IMR-90 (cell line): ENCODE measurements around the gene TMEM141. TPM values are rescaled to one million over a fixed set of nuclear protein-coding genes. Genes with fewer than 3 reads are reported as not detected.

Experiments used
- ATAC-seq: fragments of 200-7000 bp; cut with Tn5 transposase; 2 replicates; pipeline ENCODE4 v1.9.1; 2020; ENCODE audit warnings: low read depth, mild to moderate bottlenecking, moderate library complexity
- BruUV-seq: library from RNA; stranded (reverse); fragments of 400-500 nt; replicated peaks from 2 replicates; lab custom pipeline; 2021; lab: Mats Ljungman, UMichigan
- CTCF ChIA-PET: fragments of 300-600 bp; formaldehyde crosslinking; extraction: SDS; loops from one replicate; lab custom pipeline; 2021; ENCODE audit warnings: antibody characterized with exemption; lab: Yijun Ruan, JAX
- POLR2A ChIA-PET: fragments of 300-600 bp; sonication (Branson Sonifier 250); formaldehyde crosslinking; loops from one replicate; lab custom pipeline; 2022; ENCODE audit warnings: antibody characterized with exemption; ENCODE audit not compliant: unreplicated experiment; lab: Charles Lee
- DNase-seq: peaks from one replicate; pipeline ENCODE4 v3.0.0; 2013
- H2AFZ ChIP-seq: replicated peaks from 2 replicates; pipeline ENCODE3; 2013; ENCODE audit warnings: low read length, mild to moderate bottlenecking; ENCODE audit not compliant: poor library complexity
- H2AK5ac ChIP-seq: 2 replicates; pipeline ENCODE4 v1.6.1; 2013; ENCODE audit warnings: low read depth, low read length, inconsistent platforms
- H2AK9ac ChIP-seq: replicated peaks from 2 replicates; pipeline ENCODE3; 2013; ENCODE audit warnings: mild to moderate bottlenecking, low read depth, low read length, moderate library complexity; ENCODE audit not compliant: poor library complexity
- H2BK120ac ChIP-seq: 2 replicates; pipeline ENCODE4 v1.6.1; 2013; ENCODE audit warnings: low read depth, low read length, inconsistent platforms
- H2BK15ac ChIP-seq: 3 replicates; pipeline ENCODE4 v1.6.1; 2013; ENCODE audit warnings: low read depth, low read length, inconsistent platforms
- H2BK20ac ChIP-seq: 2 replicates; pipeline ENCODE4 v1.6.1; 2013; ENCODE audit warnings: low read depth, mild to moderate bottlenecking, inconsistent platforms, low read length, moderate library complexity
- H2BK5ac ChIP-seq: 2 replicates; pipeline ENCODE4 v1.6.1; 2013; ENCODE audit warnings: mild to moderate bottlenecking, low read depth, low read length, inconsistent platforms; ENCODE audit not compliant: poor library complexity, severe bottlenecking
- H3K14ac ChIP-seq: replicated peaks from 2 replicates; pipeline ENCODE4 v1.6.1; 2013; ENCODE audit warnings: low read depth, low read length, inconsistent platforms
- H3K18ac ChIP-seq: 2 replicates; pipeline ENCODE4 v1.6.1; 2013; ENCODE audit warnings: low read depth, low read length, control low read depth
- H3K23ac ChIP-seq: 2 replicates; pipeline ENCODE4 v1.6.1; 2013; ENCODE audit warnings: low read depth, low read length, inconsistent platforms
- H3K27ac ChIP-seq: 2 replicates; pipeline ENCODE4 v1.5.1; 2013; ENCODE audit warnings: mild to moderate bottlenecking, control low read depth, low read length; ENCODE audit not compliant: insufficient read depth
- H3K27me3 ChIP-seq: 2 replicates; pipeline ENCODE4 v1.6.1; 2013; ENCODE audit warnings: low read length; ENCODE audit not compliant: control insufficient read depth, insufficient read depth
- H3K36me3 ChIP-seq: 2 replicates; pipeline ENCODE4 v1.6.1; 2013; ENCODE audit warnings: low read length, mixed read lengths; ENCODE audit not compliant: control insufficient read depth, insufficient read depth
- H3K4ac ChIP-seq: 2 replicates; pipeline ENCODE4 v1.6.1; 2013; ENCODE audit warnings: low read depth, low read length, inconsistent platforms
- H3K4me1 ChIP-seq: 2 replicates; pipeline ENCODE4 v1.6.1; 2013; ENCODE audit warnings: low read length, mixed read lengths; ENCODE audit not compliant: control insufficient read depth, insufficient read depth
- H3K4me2 ChIP-seq: 2 replicates; pipeline ENCODE4 v1.6.1; 2013; ENCODE audit warnings: low read depth, mild to moderate bottlenecking, control low read depth, low read length, moderate library complexity
- H3K4me3 ChIP-seq: 2 replicates; pipeline ENCODE4 v1.5.1; 2013; ENCODE audit warnings: low read depth, mild to moderate bottlenecking, control low read depth, low read length, moderate library complexity; ENCODE audit not compliant: insufficient read depth
- H3K56ac ChIP-seq: 2 replicates; pipeline ENCODE4 v1.6.1; 2013; ENCODE audit warnings: low read length, inconsistent platforms; ENCODE audit not compliant: insufficient read depth; ENCODE audit errors: extremely low read depth
- H3K79me1 ChIP-seq, 2 experiments: 2 replicates each; pipeline ENCODE4 v1.6.1; 2013; ENCODE audit warnings: low read length in 2 of 2, inconsistent platforms in 1 of 2, low read depth in 1 of 2
- H3K9ac ChIP-seq: 2 replicates; pipeline ENCODE4 v1.6.1; 2013; ENCODE audit warnings: low read depth, low read length, control low read depth
- H3K9me1 ChIP-seq: 2 replicates; pipeline ENCODE4 v1.6.1; 2013; ENCODE audit warnings: low read length, inconsistent platforms; ENCODE audit not compliant: insufficient read depth
- H3K9me3 ChIP-seq: 2 replicates; pipeline ENCODE4 v1.6.1; 2013; ENCODE audit warnings: low read length; ENCODE audit not compliant: control insufficient read depth, insufficient read depth
- H4K20me1 ChIP-seq: 2 replicates; pipeline ENCODE4 v1.6.1; 2013; ENCODE audit warnings: low read length, inconsistent platforms; ENCODE audit not compliant: insufficient read depth
- H4K5ac ChIP-seq: 2 replicates; pipeline ENCODE4 v1.6.1; 2013; ENCODE audit warnings: mild to moderate bottlenecking, low read depth, low read length, control low read depth
- H4K8ac ChIP-seq, 2 experiments: 2 replicates each; pipeline ENCODE4 v1.6.1; 2013; ENCODE audit warnings: low read depth in 2 of 2, low read length in 2 of 2, control low read depth in 1 of 2, inconsistent platforms in 1 of 2
- H4K91ac ChIP-seq: 2 replicates; pipeline ENCODE4 v1.6.1; 2013; ENCODE audit warnings: low read depth, low read length, inconsistent platforms; ENCODE audit not compliant: insufficient read depth
- CTCF ChIP-seq: conservative IDR thresholded peaks from 2 replicates; pipeline ENCODE4 v1.5.1; 2012; ENCODE audit warnings: mild to moderate bottlenecking, low read depth, low read length, improper control_type of control experiment
- MAFK ChIP-seq: IDR thresholded peaks from 2 replicates; pipeline ENCODE4 v1.6.1; 2012; ENCODE audit warnings: low read depth, low read length, improper control_type of control experiment
- RCOR1 ChIP-seq: IDR thresholded peaks from 2 replicates; pipeline ENCODE4 v1.6.1; 2012; ENCODE audit warnings: mild to moderate bottlenecking, low read length, improper control_type of control experiment; ENCODE audit not compliant: insufficient replicate concordance
- WGBS, 2 experiments: methylation state at CpG; one replicate each; pipeline versions ENCODE4 v1.1.5 to v1.1.7; 2013; ENCODE audit warnings: missing lambda C conversion rate in 2 of 2; ENCODE audit not compliant: insufficient read length in 1 of 2; ENCODE audit errors: extremely low coverage in 2 of 2; 5-methylcytosine and 5-hydroxymethylcytosine counted together
- dilution Hi-C: fragments of 300-500 bp; cut with HindIII; formaldehyde crosslinking; loops from one replicate; pipeline ENCODE4 v1.14.3; 2018; ENCODE audit warnings: low sequenced_read_pairs; ENCODE audit not compliant: unreplicated experiment
- in situ Hi-C: fragments of 300-500 bp; cut with MboI; formaldehyde crosslinking; loops from 3 replicates; pipeline ENCODE4 v1.14.3; 2019; ENCODE audit warnings: low sequenced_read_pairs, inconsistent platforms, mixed read lengths
- intact Hi-C: fragments of 100-400 bp; cut with micrococcal nuclease; formaldehyde crosslinking; loops from 2 replicates; pipeline ENCODE4 v1.10.0; 2022
- polyA plus RNA-seq, 3 experiments: library from polyadenylated mRNA; depleted of rRNA; stranded (reverse); fragments of >200 nt; gene quantifications; 2 replicates each; pipeline ENCODE4 v1.2.3, GENCODE V29; 2012; ENCODE audit warnings: low replicate concordance in 1 of 3
- total RNA-seq: library from RNA; depleted of rRNA; stranded (reverse); fragments of >200 nt; gene quantifications from 2 replicates; pipeline ENCODE4 v1.2.3, GENCODE V29; 2012
- TF ChIP-seq, protein P1 (sequence below): fragments of 150-350 bp; IDR thresholded peaks from 2 replicates; pipeline ENCODE4 v1.6.1; 2017; ENCODE audit warnings: mild to moderate bottlenecking, antibody characterized with exemption, low read length, low read depth

The TMEM141 gene
- total and polyA plus RNA-seq, 2 of the 4 experiments (the other 2 are of a cell fraction) = 39.1 to 77.8 TPM

DNA sequence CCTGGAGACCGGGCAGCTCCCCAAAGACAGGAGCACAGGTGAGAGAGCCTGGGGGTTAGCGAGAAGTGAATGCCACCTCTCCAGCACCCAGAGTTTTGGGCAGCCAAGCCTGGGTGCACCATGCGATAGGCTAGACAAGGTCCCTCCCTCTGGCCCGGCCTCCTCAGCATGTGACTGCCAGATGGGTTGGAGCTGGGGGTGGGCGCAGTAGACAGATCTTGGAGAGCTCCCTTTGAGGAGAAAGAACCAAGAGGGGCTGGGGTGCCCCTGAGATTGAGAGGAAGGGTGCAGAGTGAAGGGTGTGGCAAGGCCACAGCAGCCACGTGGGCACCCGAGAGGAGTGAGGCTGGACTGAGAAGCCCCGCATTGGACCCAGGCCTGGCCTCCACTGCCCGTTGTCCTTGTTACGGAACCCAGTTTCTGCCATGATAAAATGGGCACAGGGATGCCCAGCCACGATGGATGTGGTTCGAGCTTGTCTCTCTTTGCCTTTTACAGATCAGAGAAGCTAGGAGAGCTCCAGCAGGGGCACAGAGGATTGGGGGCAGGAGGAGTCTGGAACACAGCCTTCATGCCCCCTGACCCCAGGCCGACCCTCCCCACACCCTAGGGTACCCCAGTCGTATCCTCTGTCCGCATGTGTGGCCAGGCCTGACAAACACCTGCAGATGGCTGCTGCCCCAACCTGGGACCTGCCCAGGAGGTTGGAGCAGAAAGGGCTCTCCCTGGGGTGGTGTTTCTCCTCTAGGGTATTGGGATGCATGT lies 1.4 kb downstream of the TMEM141 start:
- no peak overlapping the region for H3K4me3 ChIP-seq
- dilution Hi-C loops = no loop called here
- no TSS peak for BruUV-seq

More for the DNA sequence above, 1.4 kb downstream of the TMEM141 start:
- DNase-seq (no peak), ATAC-seq (no peak)
- Histone ChIP-seq H3K23ac (no peak overlapping the region), H3K56ac (no peak overlapping the region), H4K20me1 (peaks cover 14% of the 10 kb centered on the region), H4K5ac (no peak overlapping the region), H3K4ac (no peak overlapping the region), H2BK5ac (no peak overlapping the region), H2AK9ac (peak overlapping the region; percentile 76), H3K27me3 (peaks cover 2% of the 10 kb centered on the region; the same call in 1 of the 2 replicates), H3K9me3 (no peaks in the 10 kb centered on the region), H3K4me1 (peaks cover 8% of the 10 kb centered on the region), H4K91ac (no peak overlapping the region), H2BK20ac (no peak overlapping the region), H2AFZ (no peak overlapping the region), H4K8ac (no peak overlapping the region), H2AK5ac (0 out of 2 replicates have a peak overlapping the region, but pooled peaks have one; percentile 16), H3K36me3 (peaks cover 8% of the 10 kb centered on the region; the same call in 1 of the 2 replicates), H3K14ac (no peak overlapping the region), H2BK15ac (no peak overlapping the region), H3K9me1 (no peaks in the 10 kb centered on the region), H3K79me1 (peaks cover 3 to 24% of the 10 kb centered on the region in 2 experiments; a peak in 3 of 4 replicates), H3K27ac (no peak overlapping the region), H2BK120ac (no peak overlapping the region), H3K4me2 (no peak overlapping the region; the same call in 1 of the 2 replicates), H3K9ac (no peak overlapping the region), H3K18ac (no peak overlapping the region)
- intact Hi-C loops = no loop called here
- TF ChIP-seq RCOR1 (no peak), MAFK (no peak), CTCF (no peak)
- TF ChIP-seq, protein P1, sequence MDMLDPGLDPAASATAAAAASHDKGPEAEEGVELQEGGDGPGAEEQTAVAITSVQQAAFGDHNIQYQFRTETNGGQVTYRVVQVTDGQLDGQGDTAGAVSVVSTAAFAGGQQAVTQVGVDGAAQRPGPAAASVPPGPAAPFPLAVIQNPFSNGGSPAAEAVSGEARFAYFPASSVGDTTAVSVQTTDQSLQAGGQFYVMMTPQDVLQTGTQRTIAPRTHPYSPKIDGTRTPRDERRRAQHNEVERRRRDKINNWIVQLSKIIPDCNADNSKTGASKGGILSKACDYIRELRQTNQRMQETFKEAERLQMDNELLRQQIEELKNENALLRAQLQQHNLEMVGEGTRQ = no peak
- 84% methylated on average over 7 of the region's 15 CpGs; no CpG with 5 or more reads in 1 of the 2 experiments for WGBS, 2 experiments
- ChIA-PET POLR2A (no interaction called here), CTCF (no interaction called here)
- in situ Hi-C loops = no loop called here
